Midbrain (tissue), 1 donor: ENCODE results near the gene CRHR1.
A peak's percentile ranks its signal among the peaks of the same experiment; 100 is the strongest.
"Not testable (repeated sequence)": the region's sequence is repeated elsewhere in the genome, so short reads cannot be mapped to it uniquely, and the experiment has no call there.

Source experiments
- DNase-seq: peaks from one replicate; lab custom pipeline; 2025; lab: John Stamatoyannopoulos, UW

Gene CRHR1

GRCh38 chr17:45845376-45846185, 61.5 kb downstream of the CRHR1 start:
- DNase-seq: no peak

GRCh38 chr17:45846223-45846622, 62.1 kb downstream of the CRHR1 start:
- no peak for DNase-seq

DNA sequence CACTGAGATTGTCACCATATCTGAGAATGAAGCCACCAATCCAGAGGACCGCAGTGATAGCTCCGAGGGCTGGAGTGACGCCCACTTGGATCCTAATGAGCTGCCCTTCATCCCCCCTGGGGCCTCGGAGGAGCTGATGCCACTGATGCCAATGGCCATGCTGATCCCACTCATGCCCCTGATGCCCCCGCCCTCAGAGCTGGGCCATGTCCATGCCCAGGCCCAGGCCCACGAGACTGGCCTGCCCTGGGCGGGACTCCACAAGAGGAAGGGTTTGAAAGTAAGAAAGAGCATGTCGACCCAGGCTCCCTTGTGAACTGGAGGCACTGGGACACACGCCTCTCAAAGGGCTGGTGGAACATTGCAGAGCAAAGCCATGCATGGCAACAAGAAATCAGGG, 62.5 kb downstream of the CRHR1 start:
- no peak for DNase-seq

GRCh38 chr17:45847101-45847500, 63.0 kb downstream of the CRHR1 start:
- DNase-seq: no peak

- DNase-seq: no peak
Observed at GRCh38 chr17:45847747-45848146, 63.6 kb downstream of the CRHR1 start.

DNA sequence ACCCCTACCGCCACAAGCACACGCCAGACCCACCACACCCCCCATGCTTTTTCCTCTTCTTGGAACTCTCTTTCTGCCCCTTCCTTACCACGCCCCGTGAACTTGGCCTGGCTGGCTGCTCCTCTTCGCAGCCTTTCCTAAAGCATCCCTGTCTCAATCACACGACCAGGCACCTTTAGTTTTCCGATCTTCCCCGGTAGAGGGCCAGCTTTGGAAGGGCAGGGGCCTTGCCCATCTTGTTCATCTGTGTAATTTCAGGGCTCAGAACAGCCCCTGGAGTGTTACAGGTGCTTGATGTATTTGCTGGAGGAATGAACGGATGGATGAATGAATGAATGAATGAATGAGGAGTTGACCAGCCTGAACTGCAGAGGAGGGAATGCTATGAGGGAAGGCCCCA, 64.3 kb downstream of the CRHR1 start:
- DNase-seq: no peak

DNA sequence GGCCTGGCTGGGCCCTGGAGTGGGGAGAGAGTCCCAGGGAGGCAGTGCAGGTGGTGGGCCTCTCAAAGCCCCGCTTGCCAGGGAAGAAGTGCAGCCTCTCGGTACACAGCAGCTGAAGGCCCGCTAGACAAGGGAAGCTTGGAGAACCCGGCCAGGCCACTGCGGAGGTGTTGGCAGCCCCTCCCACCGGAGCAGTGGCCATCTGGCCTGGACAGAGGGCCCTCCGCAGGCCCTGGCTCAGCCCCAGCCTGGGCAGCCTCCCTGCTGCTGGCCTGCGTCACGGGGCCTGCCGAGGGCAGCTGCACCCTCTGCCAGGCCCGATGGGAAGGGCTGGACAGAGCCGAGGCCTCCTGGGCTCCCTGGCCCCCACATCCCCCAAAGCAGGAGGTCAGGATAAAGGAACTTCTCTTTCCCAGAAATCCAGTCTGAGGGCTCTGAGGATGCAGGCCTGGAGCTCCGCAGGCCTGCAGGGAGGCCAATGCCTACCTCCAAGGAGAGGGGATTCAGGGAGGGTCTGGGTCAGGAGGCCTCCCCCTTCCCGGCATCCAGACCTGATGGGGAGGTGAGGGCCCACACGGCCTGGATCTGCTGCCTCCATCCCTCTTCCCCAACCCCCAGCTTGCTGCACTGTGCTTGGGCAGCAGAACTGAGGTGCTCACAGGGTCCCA, 64.9 kb downstream of the CRHR1 start:
- DNase-seq: peak; percentile 89

GRCh38 chr17:45849536-45849990, 65.4 kb downstream of the CRHR1 start:
- no peak for DNase-seq

DNA sequence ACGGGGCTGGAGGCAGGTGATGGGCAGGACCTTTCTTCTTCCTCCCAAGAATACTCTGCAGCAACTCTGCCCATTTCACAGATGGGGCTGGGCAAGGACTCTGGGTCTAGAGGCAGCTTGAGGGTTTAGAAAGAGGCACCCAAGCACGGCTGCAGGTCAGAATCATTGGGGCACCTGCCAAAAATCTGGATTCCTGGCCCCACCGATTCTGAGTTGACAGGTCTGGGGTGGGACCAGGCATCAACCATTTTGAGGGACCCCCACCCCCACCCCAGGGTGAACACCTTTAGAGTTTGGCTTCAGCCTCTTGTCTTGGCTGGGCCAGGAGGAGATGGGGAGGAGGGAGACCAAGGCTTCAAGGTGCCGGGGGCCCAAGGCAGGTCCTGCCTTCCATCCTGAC, 65.9 kb downstream of the CRHR1 start:
- no peak for DNase-seq

DNA sequence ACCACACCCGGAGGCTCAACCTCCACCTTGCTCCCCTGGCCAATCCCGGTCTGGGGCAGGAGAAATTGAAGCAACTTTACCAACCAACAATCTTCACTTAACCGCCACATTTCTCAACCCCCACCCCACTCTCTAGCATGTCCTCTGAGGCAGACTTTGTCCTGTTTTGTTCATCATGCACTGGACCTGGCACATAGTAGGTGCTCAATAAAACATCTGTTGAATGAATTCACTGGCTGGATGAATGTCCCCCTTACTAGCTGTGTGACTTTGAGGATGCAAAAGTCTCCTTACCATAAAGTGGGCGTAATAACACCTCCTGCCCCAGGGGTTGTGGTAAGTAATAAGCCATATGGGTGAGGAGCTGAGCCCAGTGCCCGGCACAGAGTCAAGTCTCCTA, 66.3 kb downstream of the CRHR1 start:
- DNase-seq: no peak

- DNase-seq: no peak
Observed at GRCh38 chr17:45851022-45851421, 66.9 kb downstream of the CRHR1 start.

DNA sequence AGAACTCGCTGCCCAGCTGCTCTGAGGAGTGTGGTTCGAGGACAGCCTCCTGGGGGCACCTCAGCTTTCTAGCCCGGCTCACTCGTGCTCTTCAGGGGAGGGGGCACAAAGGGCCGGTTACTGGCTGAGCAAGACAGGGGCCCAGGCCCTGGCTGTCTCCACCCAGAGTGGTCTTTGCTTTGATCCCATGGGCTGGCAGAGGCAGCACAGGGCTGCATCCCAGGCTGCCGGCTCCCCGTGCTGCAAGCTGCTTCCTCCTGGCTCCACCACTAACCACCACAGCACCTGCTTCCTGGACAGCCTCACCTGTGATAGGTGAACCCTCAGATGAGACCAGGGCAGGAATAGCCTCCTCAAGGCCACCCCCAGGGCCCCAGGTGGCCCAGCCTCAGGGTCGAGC, 67.3 kb downstream of the CRHR1 start:
- DNase-seq: no peak

GRCh38 chr17:45851873-45852272, 67.8 kb downstream of the CRHR1 start:
- no peak for DNase-seq

GRCh38 chr17:45852535-45853297, 68.6 kb downstream of the CRHR1 start:
- DNase-seq: peak; percentile 71

DNA sequence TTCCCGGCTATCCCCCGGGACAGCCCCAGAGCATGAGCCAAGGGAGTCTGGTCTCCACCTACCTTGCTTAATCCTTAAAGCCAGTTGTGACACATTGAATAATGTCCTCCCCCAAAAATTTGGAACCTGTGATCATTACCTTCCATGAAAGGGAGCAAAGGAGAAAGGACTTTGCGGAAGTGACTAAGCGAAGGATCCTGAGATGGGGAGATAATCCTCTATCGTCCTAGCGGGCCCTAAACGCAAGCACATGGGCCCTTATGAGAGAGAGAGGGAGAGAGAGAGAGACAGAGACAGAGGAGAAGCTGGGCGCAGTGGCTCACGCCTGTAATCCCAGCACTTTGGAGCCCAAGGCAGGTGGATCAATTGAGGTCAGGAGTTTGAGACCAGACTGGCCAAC, 70.1 kb downstream of the CRHR1 start:
- no peak for DNase-seq

GRCh38 chr17:45855691-45856336, 71.7 kb downstream of the CRHR1 start:
- DNase-seq: no peak

DNA sequence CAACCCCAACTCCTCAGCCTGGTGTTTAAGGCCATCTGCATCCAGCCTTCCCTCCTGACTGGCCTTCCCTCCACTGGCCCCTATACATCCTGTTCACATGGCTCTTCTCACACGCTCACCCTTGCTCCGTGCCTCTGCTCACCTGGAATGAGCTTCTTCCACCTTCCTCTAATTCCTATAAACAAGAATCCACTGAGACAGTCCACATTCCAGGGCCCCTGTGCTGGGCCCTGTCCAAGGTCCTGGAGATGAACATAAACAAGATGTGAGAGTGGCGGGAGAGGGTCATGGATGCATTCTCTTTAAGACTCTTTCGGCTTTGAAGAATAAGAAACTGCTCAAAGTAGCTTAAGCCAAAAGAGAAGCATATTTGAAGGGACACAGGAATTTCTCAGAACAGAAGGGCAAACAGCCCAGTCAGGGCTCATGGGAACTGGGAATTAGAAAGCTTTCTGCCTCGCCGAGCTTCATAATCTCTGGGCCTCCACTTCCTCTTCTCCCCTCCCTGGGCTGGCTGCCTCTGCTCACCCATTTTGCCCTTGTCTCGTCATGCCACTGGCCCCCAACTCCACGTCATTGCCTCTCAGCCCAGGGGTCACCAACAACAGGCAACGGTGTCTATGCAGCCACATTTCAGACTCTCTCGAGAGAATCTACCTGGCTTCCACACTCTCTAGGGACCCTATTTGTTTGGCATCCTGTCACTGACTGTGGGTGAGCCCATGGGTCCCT, 74.0 kb downstream of the CRHR1 start:
- DNase-seq: no peak

DNA sequence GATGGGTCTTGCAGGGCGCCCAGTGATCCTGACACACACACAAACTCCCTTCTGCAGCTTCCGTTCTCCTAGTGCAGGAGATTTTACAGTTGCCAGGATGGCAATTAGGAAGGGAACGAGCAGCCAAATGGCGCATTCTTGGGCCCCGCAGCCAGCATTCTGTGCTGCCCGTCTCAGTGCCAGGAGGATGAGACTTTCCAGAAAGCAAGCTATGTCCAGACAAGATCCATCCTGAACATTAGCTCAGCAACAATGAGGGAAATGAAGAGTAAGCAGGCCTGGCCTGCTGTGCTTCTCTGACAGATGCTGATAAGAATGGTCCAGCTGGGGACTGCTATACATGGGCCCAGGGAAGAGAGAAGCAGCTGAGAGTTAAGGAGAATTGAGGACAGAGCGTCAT, 77.0 kb downstream of the CRHR1 start:
- DNase-seq: no peak

DNA sequence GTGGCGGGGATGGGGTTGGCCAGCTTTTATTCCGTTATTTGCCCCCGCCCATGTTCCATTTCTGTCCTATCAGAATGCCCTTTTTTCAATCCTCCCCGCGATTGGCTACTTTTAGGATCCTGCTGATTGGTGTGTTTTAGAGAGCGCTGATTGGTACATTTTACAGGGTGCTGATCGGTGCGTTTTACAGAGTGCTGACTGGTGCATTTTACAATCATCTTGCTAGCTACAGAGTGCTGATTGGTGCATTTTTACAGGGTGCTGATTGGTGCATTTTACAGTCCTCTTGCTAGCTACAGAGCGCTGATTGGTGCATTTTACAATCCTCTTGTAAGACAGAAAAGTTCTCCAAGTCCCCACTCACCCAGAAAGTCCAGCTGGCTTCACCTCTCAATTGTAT, 78.0 kb downstream of the CRHR1 start:
- not testable (repeated sequence) for DNase-seq

GRCh38 chr17:45863857-45864654, 79.9 kb downstream of the CRHR1 start:
- no peak for DNase-seq

GRCh38 chr17:45867171-45867570, 83.1 kb downstream of the CRHR1 start:
- DNase-seq: peak; percentile 74
